SU-DHL-6 (cell line): ENCODE results near the gene QPRT.
A peak's percentile ranks its signal among the peaks of the same experiment; 100 is the strongest.
"Not testable (repeated sequence)": the region's sequence is repeated elsewhere in the genome, so short reads cannot be mapped to it uniquely, and the experiment has no call there.

Experiments used
- H2AFZ ChIP-seq: fragments of 200-600 bp; sonication (generic); 2 replicates; pipeline ENCODE4 v1.6.1; 2014; ENCODE audit warnings: low read depth, mild to moderate bottlenecking, moderate library complexity, mixed read lengths, antibody characterized with exemption, low read length; ENCODE audit not compliant: severe bottlenecking
- H3F3A ChIP-seq: fragments of 200-600 bp; shearing (Covaris generic); 2 replicates; pipeline ENCODE4 v1.6.0; 2016; ENCODE audit warnings: antibody characterized with exemption, mild to moderate bottlenecking; ENCODE audit not compliant: insufficient read depth
- H3K27ac ChIP-seq: fragments of 200-600 bp; sonication (generic); 2 replicates; pipeline ENCODE4 v1.5.1; 2016; ENCODE audit warnings: low read depth, mild to moderate bottlenecking, low read length, moderate library complexity, mixed read lengths
- H3K27me3 ChIP-seq: fragments of 200-600 bp; sonication (generic), shearing (Covaris generic); 2 replicates; pipeline ENCODE4 v1.6.0; 2014; ENCODE audit warnings: mild to moderate bottlenecking, low read length
- H3K36me3 ChIP-seq: fragments of 200-600 bp; sonication (generic); 2 replicates; pipeline ENCODE4 v1.6.1; 2014; ENCODE audit warnings: mild to moderate bottlenecking, low read length, mixed read lengths
- H3K4me2 ChIP-seq: fragments of 300-600, 200-600 bp; shearing (Covaris generic), sonication (generic); 2 replicates; pipeline ENCODE4 v1.6.0; 2014; ENCODE audit warnings: low read length, low read depth, mild to moderate bottlenecking; ENCODE audit not compliant: poor library complexity, severe bottlenecking
- H3K4me3 ChIP-seq: fragments of 200-600 bp; sonication (generic); 2 replicates; pipeline ENCODE4 v1.5.1; 2014; ENCODE audit warnings: antibody characterized with exemption, low read length, mild to moderate bottlenecking, mixed read lengths; ENCODE audit not compliant: insufficient read depth, poor library complexity, severe bottlenecking
- H3K79me2 ChIP-seq: fragments of 200-600 bp; sonication (generic); 2 replicates; pipeline ENCODE4 v1.6.1; 2014; ENCODE audit warnings: mild to moderate bottlenecking, low read length, moderate library complexity; ENCODE audit not compliant: insufficient read depth
- H3K9ac ChIP-seq: fragments of 200-600 bp; sonication (generic); 2 replicates; pipeline ENCODE4 v1.7.0; 2014; ENCODE audit warnings: mild to moderate bottlenecking, low read length
- H3K9me2 ChIP-seq: fragments of 200-600 bp; sonication (generic); replicated peaks from 2 replicates; pipeline ENCODE4 v1.6.1; 2014; ENCODE audit warnings: low read length; ENCODE audit not compliant: insufficient read depth
- H3K9me3 ChIP-seq: fragments of 200-600 bp; sonication (generic); 2 replicates; pipeline ENCODE4 v1.6.1; 2014; ENCODE audit warnings: low read length, mixed read lengths; ENCODE audit not compliant: insufficient read depth
- H4K20me1 ChIP-seq: fragments of 200-600 bp; sonication (generic); 2 replicates; pipeline ENCODE4 v1.6.1; 2014; ENCODE audit warnings: low read depth, mild to moderate bottlenecking, antibody characterized with exemption, low read length, moderate library complexity, mixed read lengths
- CTCF ChIP-seq: fragments of 200-600 bp; sonication (generic); IDR thresholded peaks from one replicate; pipeline ENCODE4 v1.5.1; 2017; ENCODE audit warnings: antibody characterized with exemption, mild to moderate bottlenecking, low read length, moderate library complexity; ENCODE audit not compliant: insufficient read depth, poor library complexity, severe bottlenecking
- EZH2phosphoT487 ChIP-seq: fragments of 200-600 bp; sonication (generic), shearing (Covaris generic); conservative IDR thresholded peaks from 2 replicates; pipeline ENCODE4 v1.6.1; 2018; ENCODE audit warnings: mild to moderate bottlenecking, antibody characterized with exemption, low read length, moderate library complexity, mixed read lengths

Gene QPRT

GRCh38 chr16:29727452-29727851 lies 48.5 kb downstream of the QPRT start:
- no peak overlapping the region for H2AFZ ChIP-seq
- TF ChIP-seq CTCF (no peak), EZH2phosphoT487 (no peak)
- no peak overlapping the region for H3K4me2 ChIP-seq
- no peaks in the 10 kb centered on the region for H3K27me3 ChIP-seq
- no peaks in the 10 kb centered on the region for H3K9me2 ChIP-seq
- H3K79me2 ChIP-seq: no peaks in the 10 kb centered on the region
- H3K9ac ChIP-seq: no peak overlapping the region
- no peaks in the 10 kb centered on the region for H3K36me3 ChIP-seq
- H3K4me3 ChIP-seq: no peak overlapping the region
- H3K27ac ChIP-seq: no peak overlapping the region
- 0 out of 2 replicates have a peak, but pooled peaks cover 4% of the 10 kb centered on the region for H3F3A ChIP-seq
- no peaks in the 10 kb centered on the region for H4K20me1 ChIP-seq
- no peaks in the 10 kb centered on the region for H3K9me3 ChIP-seq

- H3K27me3 ChIP-seq: no peaks in the 10 kb centered on the region
- H3K79me2 ChIP-seq: no peaks in the 10 kb centered on the region
- H3K9me3 ChIP-seq: no peaks in the 10 kb centered on the region
- H3K27ac ChIP-seq: no peak overlapping the region
- no peak overlapping the region for H3K4me3 ChIP-seq
- H3K9me2 ChIP-seq: no peaks in the 10 kb centered on the region
- H4K20me1 ChIP-seq: no peaks in the 10 kb centered on the region
- H2AFZ ChIP-seq: no peak overlapping the region
- TF ChIP-seq EZH2phosphoT487: no peak
- peak; percentile 31 for TF ChIP-seq CTCF
- no peaks in the 10 kb centered on the region for H3K36me3 ChIP-seq
- 0 out of 2 replicates have a peak, but pooled peaks cover 4% of the 10 kb centered on the region for H3F3A ChIP-seq
- no peak overlapping the region for H3K4me2 ChIP-seq
- H3K9ac ChIP-seq: no peak overlapping the region
Measured at GRCh38 chr16:29729116-29729521, 50.1 kb downstream of the QPRT start.

GRCh38 chr16:29730649-29731048 lies 51.7 kb downstream of the QPRT start:
- H3K4me3 ChIP-seq: no peak overlapping the region
- no peaks in the 10 kb centered on the region for H4K20me1 ChIP-seq
- no peaks in the 10 kb centered on the region for H3K27me3 ChIP-seq
- H3K27ac ChIP-seq: no peak overlapping the region
- H3K4me2 ChIP-seq: peak overlapping the region; percentile 44
- H2AFZ ChIP-seq: no peak overlapping the region
- H3K9me2 ChIP-seq: no peaks in the 10 kb centered on the region
- no peak for TF ChIP-seq EZH2phosphoT487
- TF ChIP-seq CTCF: no peak
- H3K9ac ChIP-seq: no peak overlapping the region
- H3K9me3 ChIP-seq: no peaks in the 10 kb centered on the region
- H3F3A ChIP-seq: 0 out of 2 replicates have a peak, but pooled peaks cover 4% of the 10 kb centered on the region
- H3K36me3 ChIP-seq: no peaks in the 10 kb centered on the region
- H3K79me2 ChIP-seq: no peaks in the 10 kb centered on the region

GRCh38 chr16:29731768-29732601 lies 53.0 kb downstream of the QPRT start:
- H3K9me2 ChIP-seq, H3K79me2 ChIP-seq, H3K27ac ChIP-seq, H3K9ac ChIP-seq, H4K20me1 ChIP-seq, H3K9me3 ChIP-seq, H3K36me3 ChIP-seq, H3K27me3 ChIP-seq, H3K4me2 ChIP-seq, H3F3A ChIP-seq, H3K4me3 ChIP-seq, H2AFZ ChIP-seq: not testable (repeated sequence)
